HG03175 (cell line): ENCODE data around the gene FILIP1L.

Experiments used
- ATAC-seq: cut with Tn5 transposase; IDR thresholded peaks from one replicate; pipeline ENCODE4 v1.9.1; 2021; ENCODE audit warnings: mild to moderate bottlenecking, moderate library complexity; ENCODE audit not compliant: unreplicated experiment

The FILIP1L gene

DNA sequence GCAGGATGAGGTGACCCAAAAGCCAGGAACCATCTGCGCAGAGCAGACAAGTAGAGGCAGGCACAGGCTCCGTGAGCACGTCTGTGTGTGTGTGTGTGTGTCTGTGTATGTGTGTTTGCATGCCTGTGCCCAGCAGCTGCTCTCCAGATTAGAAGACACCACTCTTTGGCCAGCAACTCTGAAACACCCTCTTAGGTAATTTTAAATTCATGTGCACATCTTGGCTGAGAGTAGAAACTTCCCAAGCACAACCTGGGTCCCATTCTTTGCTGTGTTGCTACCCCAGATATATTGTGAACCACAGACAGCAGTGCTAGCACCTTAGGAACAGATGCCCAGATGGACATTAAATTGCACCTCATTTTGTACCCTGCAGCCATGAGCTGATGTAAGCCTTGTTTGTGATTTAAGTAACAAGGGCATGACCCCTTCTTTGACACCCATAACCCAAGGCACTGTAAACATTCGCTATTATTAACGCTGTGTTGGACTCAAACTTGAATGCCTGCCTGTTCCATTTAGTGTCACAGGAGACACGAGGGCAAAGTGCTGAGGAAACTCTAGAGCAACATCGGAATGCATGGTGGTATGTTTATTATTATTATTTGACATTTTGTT, at the start of gene FILIP1L:
TSS of gene FILIP1L (minus strand) at position 89 of the 618 bp plus-strand sequence.
- no peak for ATAC-seq

DNA sequence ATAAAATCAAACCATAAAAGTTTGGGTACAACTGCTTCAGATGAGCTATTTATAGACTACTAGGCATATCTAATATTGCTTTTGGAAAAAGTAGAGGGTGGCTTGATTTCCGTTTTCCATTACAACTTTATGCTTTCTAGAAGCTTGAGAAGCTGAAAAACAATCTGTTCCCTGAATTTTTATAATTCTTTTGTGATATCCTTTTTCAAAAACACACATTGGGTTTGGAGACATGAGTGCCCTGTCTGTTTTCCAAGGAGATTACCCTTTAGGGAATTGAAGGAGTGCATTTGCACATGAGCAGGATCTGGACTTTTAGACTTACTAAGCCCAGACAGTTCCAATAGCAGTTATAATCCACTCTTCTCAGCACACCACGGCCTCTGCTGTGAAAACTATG, 49.5 kb upstream of the FILIP1L start:
- ATAC-seq, result no peak

DNA sequence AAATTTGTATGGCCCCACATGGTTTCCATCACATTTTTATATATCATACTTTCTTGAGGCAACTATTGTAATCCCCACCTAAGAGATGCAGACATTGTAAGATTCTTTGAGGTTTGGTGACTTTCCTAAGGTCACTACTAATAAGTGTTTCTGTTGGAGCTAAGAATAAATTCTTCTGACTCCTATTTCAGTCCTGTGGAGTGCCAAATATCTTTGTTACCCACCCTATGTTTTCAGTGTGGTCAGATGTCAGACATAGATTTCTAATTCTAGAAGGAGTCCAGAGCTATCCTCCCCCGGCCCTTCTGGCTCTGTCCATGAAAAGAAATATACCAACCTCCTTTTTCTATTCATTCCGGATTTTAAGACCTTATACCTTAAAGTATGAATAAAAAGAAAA, 46.2 kb upstream of the FILIP1L start:
- no peak for ATAC-seq

DNA sequence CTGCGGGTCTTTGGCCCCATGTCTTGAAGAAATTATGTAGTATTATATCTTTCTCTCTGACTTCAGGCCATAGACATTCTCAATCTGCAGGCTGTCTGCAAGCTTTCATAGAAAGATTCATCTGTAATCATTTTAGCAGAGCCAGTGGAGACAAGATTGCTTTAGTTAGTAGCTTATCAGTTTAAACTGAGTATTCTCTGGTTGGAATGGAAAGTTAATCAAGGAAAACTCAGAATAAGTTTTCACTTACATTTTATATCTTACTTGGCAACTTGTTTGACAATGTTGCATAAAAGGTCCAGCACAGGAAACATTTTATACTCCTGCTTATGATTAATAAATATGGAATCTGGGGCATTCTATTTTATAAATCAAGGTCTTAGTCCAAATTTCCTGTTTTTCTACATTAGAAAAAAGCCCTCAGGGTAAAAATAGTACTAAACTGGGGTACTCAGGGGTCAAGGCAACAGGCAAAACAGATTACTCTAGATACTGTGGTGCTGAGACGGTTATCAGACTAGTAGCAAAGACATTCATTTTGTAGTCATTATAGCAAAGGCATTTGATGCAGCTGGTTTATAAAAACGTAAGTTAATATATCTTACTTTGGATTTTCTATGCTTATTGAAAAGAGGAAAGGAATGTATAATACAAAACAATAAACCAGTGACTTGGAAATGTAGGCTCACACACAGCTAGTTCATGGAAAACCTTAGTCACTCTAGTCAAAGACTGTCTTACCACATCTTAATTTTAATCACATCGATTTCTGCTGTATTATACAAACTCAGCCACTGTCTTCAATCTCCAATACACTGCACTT, 45.2 kb upstream of the FILIP1L start:
- ATAC-seq, result no peak

DNA sequence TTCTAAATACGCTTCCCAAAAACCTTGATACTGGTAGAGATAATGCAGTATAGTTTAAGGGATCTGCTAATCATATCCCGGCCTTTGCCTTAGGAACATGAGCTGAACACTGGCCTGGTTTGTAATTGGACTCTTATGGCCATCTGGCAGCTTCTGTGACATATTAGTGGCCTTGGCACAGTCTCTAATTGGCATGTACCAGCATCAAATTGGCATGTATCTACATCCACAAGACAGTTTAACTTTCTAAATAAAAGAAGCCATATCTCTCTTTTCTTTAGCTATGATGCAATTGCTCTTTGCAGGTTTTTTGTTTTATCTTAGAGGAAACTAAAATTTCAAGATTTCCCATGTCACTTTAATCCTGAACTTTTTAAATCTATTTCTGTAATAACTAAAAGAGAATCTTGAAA, 44.6 kb upstream of the FILIP1L start:
- ATAC-seq, result no peak

DNA sequence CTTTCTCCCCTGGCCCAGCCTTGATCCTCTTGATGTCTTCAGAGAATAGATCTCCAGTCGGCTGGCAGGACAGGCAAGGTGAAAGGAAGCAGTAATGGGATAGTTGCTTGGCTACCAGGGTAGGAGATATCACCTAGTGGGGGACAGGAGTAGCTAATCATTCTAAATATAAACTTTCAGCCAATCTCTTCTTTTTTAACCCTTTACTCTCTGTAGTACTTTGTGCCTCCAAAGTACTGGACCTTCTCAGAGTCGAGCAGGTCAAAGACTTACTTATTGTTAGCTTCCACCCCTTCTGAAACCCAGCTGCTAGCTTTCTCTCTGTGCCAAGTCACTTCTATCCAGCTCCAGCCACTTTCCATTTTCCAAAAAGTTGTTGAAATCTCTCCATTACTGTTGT, 43.4 kb upstream of the FILIP1L start:
- no peak for ATAC-seq

DNA sequence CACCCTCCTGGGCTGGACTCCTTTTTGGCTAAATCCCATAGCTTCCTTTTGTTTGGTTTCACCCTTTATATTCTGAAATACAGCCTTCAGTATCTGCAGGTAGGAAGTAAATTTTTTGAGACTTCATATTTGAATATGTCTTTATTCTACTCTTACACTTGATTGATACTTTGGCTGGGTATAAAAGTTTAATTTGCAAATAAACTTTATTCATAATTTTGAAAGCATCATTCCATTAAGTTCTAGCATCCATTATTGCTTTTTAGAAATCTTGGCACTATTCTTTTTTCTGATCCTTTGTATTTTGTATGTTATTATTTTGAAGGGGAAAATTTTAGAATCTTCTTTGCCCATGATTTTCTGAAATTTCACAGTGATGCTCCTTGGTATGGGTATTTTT, 41.3 kb upstream of the FILIP1L start:
- ATAC-seq, result no peak

DNA sequence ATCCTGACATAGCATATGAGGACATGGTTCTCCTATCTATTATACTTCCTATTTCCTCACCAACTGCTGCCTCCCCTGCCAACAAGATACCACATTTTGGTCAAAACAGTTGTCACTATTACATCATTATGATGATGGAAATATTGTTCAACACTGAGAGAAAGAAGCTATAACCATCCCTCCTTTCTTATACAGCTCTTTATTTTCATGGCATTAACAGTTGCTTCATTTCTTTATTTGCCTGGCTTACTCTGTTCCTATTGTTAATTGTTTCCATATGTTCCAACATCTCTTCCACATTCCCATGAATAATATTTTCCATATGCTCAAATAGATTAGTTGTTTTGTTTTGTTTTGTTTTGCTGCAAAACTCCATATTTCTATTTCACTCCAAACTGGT, 40.8 kb upstream of the FILIP1L start:
- ATAC-seq, result no peak

DNA sequence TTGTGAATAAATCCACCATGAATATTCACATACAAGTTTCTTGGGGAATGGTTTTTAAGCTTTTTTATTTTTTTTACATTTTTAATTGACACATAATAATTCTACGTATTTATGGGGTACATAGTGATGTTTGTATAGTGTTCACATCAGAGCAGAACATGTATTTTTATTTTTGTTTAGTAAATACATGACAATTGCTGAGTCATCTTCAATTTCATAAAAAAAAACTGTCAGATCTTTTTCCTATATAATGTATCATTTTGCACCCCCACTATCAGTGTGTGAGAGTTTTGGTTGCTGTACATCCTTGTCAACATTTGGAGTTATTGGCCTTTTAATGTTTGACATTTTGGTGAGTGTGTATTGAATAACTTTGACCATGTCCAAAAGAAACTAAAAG, 39.9 kb upstream of the FILIP1L start:
- ATAC-seq, result no peak

DNA sequence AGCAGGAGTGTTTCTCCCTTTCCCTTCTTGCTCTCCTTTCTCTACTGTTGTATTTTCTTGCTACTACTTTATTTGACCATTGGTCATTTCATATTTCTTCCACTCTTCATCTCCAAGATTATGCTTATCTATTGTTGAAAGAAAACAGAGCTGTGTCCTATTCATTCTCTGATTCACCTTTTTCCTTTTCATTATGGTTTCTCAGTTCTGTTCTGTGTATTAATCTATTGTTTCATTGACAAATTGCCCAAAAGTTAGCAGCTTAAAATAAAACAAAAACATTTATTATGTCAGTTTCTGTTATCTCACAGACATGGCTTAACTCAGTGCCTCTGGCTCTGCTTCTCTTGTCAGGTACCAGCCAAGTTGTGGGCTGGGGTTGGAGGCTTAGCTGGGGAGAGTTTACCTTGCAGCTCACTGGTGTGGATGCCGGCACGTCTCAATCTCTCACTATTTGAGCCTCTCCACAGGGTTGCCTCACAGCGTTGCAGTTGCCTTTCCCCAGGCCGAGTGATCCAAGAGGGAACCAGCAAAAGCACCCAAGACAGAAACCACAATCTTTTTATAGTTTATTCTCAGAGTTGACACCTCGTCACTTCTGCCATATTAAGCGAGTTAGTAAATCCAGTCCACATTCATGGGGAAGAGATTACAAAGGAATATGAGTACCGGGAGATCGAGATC, 36.9 kb upstream of the FILIP1L start:
- ATAC-seq, result no peak

DNA sequence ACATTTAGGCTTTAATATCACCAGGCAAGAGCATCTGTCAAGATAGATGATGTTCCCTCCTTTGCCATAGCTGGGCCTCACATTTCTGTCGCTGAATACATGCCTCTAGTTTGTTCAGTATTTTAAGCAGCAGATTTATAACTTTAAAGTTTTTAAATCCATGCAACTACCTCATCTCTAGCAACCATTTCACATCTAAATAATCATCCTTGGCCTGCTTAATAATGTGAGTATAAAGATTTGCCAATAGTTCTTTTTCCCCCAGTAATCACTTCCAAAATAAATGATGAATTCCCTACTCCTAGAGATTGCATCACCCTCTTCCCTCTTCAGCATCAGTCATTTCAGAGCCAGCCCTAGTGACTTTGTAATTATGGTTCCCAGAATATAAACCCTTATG, 36.2 kb upstream of the FILIP1L start:
- no peak for ATAC-seq

DNA sequence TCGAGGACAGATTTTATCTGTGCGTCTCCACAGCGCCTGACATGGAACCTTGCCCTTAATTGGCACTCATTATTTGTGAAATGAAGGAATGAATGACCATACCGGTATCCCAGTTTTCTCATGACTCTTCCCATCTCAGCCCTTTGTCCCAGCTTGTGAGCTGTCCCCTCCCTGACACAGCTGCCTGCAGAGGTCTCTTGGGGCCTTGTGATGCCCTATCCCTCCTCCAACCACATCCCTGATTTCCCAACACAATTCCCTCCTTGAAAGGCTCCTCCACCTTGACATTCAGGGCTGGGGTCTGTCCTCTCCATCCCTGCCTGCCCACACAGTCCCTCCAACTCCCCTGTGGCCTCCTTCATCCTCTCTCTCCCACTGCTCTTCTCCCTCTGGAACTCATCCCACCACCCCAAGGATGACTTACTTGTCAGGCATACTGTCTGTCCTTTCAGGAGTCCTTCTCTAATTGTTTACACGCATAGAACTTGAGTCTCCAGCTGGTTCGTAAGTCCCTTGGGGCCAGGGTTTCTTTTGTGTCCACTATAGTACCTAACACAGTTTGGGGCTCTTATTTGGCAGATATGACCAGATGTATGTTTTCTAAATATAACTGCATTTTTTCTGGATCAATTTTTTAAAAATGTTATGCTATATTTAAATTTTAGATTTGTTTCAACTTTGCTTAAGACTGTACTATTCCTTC, 35.6 kb upstream of the FILIP1L start:
- ATAC-seq, result no peak

DNA sequence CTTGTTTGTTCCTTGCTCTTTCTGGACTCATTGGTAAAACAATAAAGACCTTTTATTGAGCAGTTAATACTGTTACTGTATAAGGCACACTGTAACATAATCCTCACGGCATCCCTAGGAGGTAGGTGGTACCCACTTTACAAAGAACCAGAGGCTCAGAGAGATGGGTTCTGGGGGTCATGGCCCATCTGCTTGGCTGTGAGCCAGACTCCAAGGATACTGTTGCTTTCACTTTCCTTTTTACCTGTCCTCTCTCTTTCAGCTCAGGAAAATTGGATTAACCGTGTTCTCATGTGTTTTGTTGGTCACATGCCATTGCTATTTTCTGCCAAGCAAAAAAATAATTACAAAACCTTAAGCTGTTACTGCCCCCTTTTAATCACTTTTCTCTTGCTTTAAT, 34.8 kb upstream of the FILIP1L start:
- no peak for ATAC-seq

DNA sequence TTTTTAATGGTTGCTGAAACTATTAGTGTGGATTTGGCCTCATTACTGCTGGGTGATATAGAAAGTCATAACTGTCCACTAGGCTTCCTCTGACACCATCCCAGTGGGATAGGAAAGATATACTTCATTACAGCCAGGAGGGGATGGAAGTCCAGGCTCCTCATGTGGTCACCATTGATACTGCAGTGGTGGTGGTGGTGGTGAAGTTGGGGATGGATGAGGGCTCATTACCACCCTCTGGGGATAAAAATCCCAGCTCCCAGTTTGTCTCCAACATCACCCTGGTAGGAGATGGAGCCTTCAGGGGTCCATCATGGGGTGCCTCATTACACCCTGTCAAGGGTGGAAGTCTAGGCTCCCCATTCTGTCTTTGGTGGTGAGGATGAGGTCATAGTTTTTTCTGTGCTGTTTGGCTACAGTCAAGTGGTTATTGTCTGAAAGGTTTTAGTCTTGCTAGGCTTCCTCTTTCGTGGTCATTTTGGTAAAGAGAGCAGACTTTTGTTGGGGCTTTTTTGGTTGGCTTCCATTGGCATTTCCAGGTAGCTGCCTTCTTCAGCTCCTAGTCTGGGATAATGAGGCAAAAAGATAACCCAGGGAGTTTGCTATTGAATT, 30.1 kb upstream of the FILIP1L start:
- ATAC-seq, result peak; percentile 67

DNA sequence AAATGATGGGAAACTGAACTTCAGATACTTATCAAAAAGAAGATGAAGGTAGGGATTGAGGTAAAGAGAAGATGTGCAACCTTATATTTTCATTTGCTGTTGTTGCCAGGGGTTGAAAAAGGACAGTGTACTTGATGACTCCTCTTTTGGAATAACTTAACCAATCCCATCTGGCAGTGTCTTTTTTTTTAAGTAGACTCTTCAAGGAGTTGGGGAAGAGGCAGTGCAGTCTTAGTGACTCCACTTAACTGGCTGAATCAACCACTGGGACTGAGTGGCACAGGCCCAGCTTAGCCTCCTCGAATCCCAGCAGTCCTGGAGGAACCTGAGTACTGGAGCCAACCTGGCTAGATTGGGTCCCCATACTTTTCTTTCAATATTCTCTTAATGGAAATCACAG, 27.3 kb upstream of the FILIP1L start:
- ATAC-seq, result no peak

DNA sequence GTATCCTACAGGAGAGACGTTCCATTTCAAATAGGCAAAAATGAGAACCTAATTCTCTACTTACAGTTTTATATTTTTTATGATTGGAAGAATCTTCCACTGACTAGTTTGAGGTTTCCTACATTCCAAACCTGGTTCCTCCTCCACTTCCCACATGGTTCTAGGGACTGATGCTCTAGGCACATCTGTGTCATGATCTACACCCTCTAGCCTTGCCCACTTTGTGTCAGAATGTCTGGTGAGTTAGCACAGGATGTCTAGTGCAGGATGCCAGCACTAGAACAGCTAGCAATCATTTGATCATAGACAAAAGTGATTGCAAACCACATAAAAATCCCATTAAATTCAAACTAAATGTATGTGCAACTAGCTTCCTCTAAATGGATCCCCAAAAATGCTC, 26.7 kb upstream of the FILIP1L start:
- no peak for ATAC-seq

DNA sequence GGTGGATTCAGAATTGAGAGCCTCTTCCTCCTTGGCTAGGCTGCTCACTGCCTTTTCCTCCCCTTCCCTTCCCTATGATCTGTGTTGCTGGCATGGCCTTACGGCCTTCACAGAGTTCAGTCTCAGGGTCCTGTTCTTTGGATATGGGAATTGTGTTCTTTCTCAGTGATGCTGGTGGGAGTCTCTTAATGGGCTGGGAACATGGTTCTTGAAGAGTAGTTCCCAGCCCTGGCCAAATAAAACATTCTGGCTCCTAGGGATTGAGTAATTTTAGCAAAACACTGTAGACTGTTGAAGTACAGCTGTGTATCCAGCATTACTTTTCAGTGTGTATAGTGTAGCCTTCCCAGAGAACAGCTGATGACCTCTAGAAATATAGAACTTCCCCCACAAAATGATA, 22.6 kb upstream of the FILIP1L start:
- ATAC-seq, result no peak

DNA sequence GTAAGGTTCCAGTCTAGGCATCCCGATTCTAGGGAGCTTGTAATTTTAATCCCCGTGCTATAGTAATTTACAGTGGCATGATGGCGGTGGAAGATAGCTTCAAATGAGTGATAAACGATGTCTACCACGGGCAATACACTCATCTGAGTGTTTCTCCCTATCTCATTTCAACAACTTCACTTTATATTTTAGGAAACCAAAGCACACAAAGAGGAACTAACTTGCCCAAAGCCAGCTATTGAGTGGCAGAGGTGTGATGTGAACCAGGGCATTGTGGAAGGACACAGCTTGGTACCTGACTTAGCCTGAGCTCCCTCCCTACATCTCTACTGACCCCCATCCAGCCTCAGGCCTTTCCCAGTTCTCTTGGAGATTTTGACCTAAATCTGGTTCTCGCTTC, 16.9 kb upstream of the FILIP1L start:
- ATAC-seq, result no peak

DNA sequence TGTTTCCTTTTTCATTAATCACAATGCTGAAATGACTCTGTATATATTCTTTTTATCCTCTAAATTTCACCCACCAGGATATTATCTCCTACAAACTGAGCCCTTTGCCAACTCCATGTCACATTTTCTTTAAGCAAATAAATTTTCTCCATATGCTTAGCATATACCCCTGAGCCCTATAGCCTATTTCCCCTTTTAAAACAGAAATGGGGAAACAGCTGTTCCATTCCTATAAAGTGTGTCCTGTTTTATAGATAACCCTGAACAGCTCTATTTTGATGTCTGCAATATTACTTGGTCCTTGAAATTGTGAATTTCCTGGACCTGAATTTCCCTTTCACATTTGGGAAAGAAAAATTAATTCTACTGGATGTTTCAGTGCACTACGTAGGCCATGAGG, 15.6 kb upstream of the FILIP1L start:
- ATAC-seq, result no peak

DNA sequence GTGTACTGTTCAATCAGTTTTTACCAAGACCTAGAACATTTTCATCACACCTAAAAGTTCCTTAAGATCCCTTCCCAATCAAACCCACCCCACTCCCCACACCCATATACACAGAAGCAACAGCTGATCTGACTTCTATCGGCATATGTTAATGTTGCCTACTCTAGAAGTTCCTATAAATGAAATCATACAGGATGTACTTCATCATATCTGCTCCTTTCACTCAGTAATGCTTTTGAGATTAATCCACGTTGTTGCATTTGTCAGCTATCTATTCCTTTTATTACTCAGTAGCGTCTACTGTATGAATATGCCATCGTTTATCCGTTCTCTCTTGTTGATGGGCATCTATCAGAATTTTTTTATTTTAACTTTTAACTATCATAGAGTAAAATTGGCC, 14.3 kb upstream of the FILIP1L start:
- ATAC-seq, result no peak

DNA sequence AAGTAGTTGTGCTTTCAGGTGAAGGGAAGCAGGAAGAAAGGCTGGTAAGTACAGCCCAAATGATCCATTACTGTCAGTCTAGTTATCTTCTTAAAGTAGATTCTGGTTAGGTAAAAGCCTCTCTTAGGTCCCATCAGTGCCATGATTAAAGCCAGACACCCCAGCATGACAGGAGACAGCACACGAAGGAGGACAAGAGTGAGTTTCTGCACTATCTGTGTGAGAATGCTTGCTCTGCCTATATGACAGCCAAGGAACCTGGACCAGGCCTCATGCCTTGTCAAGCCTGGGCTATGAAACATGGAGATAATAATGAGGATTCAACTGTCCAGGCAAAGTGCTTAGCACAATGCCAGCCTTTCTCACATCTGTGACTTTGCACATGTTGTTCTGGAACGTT, 13.5 kb upstream of the FILIP1L start:
- ATAC-seq, result no peak
